ENCODE data around the gene ANKLE2.
"Not testable (repeated sequence)": the region's sequence is repeated elsewhere in the genome, so short reads cannot be mapped to it uniquely, and the experiment has no call there.

Gene ANKLE2

DNA sequence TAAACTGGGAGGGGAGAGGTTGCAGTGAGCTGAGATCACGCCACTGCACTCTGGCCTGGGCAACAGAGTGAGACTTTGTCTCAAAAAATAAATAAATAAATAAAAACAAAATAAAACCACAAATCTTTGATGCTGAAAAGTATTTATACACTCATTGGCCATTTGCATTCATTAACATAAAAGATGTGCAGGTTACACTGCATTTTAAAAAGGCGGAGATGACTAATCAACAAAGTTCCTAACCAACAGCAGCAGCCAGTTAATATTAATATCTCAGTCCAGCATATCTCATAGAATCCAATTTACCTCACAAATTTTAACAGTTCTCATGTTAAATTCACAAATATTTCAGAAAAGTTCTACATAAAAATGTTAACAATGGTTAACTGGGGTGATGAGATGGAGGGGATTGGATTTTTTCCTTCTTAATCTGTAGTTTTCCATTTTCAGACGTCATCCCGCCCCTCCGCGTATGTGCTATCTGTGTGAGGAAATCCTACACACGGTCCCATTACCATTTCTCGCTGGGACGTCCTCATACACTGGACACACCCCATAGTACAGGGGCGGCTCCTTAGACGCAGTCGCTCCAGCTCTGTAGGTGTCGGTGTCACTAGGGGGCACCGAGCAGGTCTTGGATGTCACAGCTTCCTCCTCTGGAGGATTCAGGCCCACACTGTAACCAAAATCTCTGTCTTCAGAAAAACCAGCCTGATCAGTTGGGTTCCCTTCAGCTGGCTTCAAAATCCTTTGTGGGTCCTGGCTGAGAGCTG, 7.3 kb downstream of the ANKLE2 start:
- ChIA-PET CTCF (interaction anchor here (1.2 kb wide), 1 partner anchor 10 kb away, joined by 4 read pairs; no protein-coding TSS in a partner anchor), POLR2A (no interaction called here)
- no peak overlapping the region for H3K4me3 ChIP-seq (ENCODE audit: low read depth, low read length)
- TF ChIP-seq CTCF (IDR thresholded peaks at IDR 0.05; ENCODE audit: insufficient read depth, low read length, missing control alignments), result no peak
- no peak for DNase-seq (ENCODE audit: low read depth, low spot score)

- CTCF ChIA-PET; H3K4me3 ChIP-seq (ENCODE audit: low read depth, low read length); POLR2A ChIA-PET; DNase-seq (ENCODE audit: low read depth, low spot score): not testable (repeated sequence)
These were observed 8.0 kb downstream of the ANKLE2 start for GRCh38 chr12:132753670-132754069.

- ChIA-PET CTCF (no interaction called here), POLR2A (no interaction called here)
These were observed 13.3 kb downstream of the ANKLE2 start for GRCh38 chr12:132748319-132748718.

DNA sequence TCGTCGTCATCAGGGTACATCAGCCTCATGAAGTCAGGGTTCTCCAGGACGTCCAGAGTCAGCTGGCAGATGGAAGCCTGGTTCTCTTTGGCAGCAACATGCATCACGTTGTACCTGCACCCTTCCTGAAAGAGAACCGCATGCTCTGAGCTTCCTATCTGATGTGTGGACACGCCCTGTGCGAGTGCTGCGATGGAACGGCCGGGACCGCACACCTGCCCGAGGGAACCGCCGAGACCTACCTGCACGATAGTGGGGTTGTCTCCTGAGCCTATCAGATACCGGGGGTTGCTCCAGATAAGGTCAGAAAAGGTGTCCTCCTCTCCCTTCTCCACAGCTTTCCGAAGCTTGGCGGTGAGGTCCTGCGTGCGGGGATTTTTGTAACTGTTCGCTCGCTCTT, 13.7 kb downstream of the ANKLE2 start:
- CTCF ChIA-PET, result no interaction called here
- DNase-seq (ENCODE audit: low read depth, low spot score), result no peak
- POLR2A ChIA-PET, result no interaction called here
- no peak for TF ChIP-seq CTCF (IDR thresholded peaks at IDR 0.05; ENCODE audit: insufficient read depth, low read length, missing control alignments)
- no peak overlapping the region for H3K4me3 ChIP-seq (ENCODE audit: low read depth, low read length)

More at GRCh38 chr12:132748319-132748718, 13.3 kb downstream of the ANKLE2 start:
- no peak overlapping the region for H3K4me3 ChIP-seq (ENCODE audit: low read depth, low read length)
- no peak for DNase-seq (ENCODE audit: low read depth, low spot score)
- no peak for TF ChIP-seq CTCF (IDR thresholded peaks at IDR 0.05; ENCODE audit: insufficient read depth, low read length, missing control alignments)

DNA sequence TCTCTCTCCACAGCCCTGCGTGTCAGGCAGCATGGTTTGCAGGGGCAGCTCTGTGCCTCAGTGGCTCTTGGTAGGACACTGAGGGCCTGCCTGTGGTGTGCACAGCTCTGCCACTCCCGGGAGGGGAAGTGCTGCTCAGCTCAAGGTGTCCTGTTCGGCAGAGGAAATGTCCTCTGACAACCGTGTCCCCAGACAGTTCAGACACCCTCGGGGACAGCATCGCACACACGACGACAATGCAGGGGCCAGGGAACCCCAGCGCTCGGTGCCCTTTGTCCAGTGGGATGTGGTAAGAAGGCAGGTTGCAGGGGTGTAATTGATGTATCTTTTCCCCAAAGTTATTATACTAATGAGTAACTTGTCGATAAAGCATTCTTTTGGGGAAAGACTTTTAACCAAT, 14.2 kb downstream of the ANKLE2 start:
- DNase-seq (ENCODE audit: low read depth, low spot score), result no peak
- CTCF ChIA-PET, result no interaction called here
- POLR2A ChIA-PET, result no interaction called here
- H3K4me3 ChIP-seq (ENCODE audit: low read depth, low read length), result no peak overlapping the region
- TF ChIP-seq CTCF (IDR thresholded peaks at IDR 0.05; ENCODE audit: insufficient read depth, low read length, missing control alignments), result no peak

DNA sequence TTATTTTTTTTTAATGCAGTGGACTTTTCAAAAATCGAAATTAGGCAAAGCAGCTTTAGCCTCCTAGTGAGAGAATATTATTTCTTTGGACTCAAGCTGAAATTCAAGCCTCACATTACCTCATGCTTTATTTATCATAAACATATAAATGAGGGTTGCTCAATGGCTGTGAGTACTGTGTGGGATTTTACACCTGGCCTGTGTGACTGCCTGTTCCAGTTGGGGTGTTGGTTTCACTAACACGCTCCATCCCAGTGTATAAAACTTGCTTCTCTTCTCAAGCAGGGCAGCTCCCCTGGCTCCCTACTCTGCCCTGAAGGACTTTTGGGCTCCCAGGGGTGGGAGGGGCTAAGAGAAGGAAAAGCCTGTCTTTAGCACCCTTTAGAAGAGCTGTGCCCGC, 15.0 kb downstream of the ANKLE2 start:
- ChIA-PET CTCF (no interaction called here), POLR2A (no interaction called here)
- TF ChIP-seq CTCF (IDR thresholded peaks at IDR 0.05; ENCODE audit: insufficient read depth, low read length, missing control alignments), result no peak
- no peak for DNase-seq (ENCODE audit: low read depth, low spot score)
- H3K4me3 ChIP-seq (ENCODE audit: low read depth, low read length), result no peak overlapping the region

DNA sequence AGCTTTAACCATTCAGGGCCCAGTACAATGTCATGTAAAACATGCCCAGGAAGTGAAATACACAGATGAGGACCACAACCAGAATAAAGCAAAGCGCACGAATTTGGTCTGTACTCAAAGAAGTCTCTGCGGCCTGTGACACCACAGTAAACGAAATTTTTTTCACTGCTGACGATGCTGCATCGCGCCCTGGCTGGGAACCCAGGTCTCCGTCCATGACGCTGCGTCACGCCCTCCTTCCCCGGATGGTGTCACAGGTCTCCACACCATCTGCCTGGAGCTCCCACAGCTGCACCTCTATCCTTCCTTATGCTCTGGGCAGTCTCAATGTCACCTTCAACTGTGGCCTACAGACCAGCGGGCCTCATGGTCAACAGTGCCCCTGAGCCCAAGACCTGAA, 17.8 kb downstream of the ANKLE2 start:
- TF ChIP-seq CTCF (IDR thresholded peaks at IDR 0.05; ENCODE audit: insufficient read depth, low read length, missing control alignments), result no peak
- POLR2A ChIA-PET, result no interaction called here
- no peak overlapping the region for H3K4me3 ChIP-seq (ENCODE audit: low read depth, low read length)
- CTCF ChIA-PET, result interaction anchor here (0.7 to 1.6 kb wide), 2 partner anchors 11 to 13 kb away, joined by 3 to 4 read pairs; no protein-coding TSS in a partner anchor
- no peak for DNase-seq (ENCODE audit: low read depth, low spot score)
